Activated naive CD8-positive, alpha-beta T cell treated with anti-CD3 and anti-CD28 coated beads, Interleukin-2, amount 50 U/mL, for 24 hours (primary cell): ENCODE measurements around the gene TSPAN4.

Experiments used
- ATAC-seq: fragments of 150-1000 bp; cut with Tn5 transposase; one replicate; pipeline ENCODE4 v1.10.0; 2021
- DNase-seq: peaks from one replicate; pipeline ENCODE4 v3.0.0; 2021
- H3K27ac Mint-ChIP-seq: one replicate; pipeline ENCODE4 v1.8.0; 2021; ENCODE audit warnings: mild to moderate bottlenecking, mixed read lengths
- H3K27me3 Mint-ChIP-seq: one replicate; pipeline ENCODE4 v1.8.0; 2021; ENCODE audit warnings: mixed read lengths
- H3K36me3 Mint-ChIP-seq: one replicate; pipeline ENCODE4 v1.8.0; 2021; ENCODE audit warnings: low read depth, mixed read lengths
- H3K4me1 Mint-ChIP-seq: one replicate; pipeline ENCODE4 v1.8.0; 2021; ENCODE audit warnings: mixed read lengths
- H3K4me3 Mint-ChIP-seq: one replicate; pipeline ENCODE4 v1.8.0; 2021; ENCODE audit warnings: mild to moderate bottlenecking, moderate library complexity, mixed read lengths
- H3K9me3 Mint-ChIP-seq: one replicate; pipeline ENCODE4 v1.8.0; 2021; ENCODE audit warnings: mixed read lengths

TSPAN4 gene

GRCh38 chr11:875769-876301 lies 33.2 kb downstream of the TSPAN4 start:
- H3K27ac Mint-ChIP-seq, result no peak overlapping the region
- H3K36me3 Mint-ChIP-seq, result peaks cover 12% of the 10 kb centered on the region
- no peaks in the 10 kb centered on the region for H3K9me3 Mint-ChIP-seq
- ATAC-seq, result no peak
- DNase-seq, result no peak
- no peak overlapping the region for H3K4me3 Mint-ChIP-seq
- no peaks in the 10 kb centered on the region for H3K27me3 Mint-ChIP-seq
- H3K4me1 Mint-ChIP-seq, result no peaks in the 10 kb centered on the region

GRCh38 chr11:876545-876944 lies 33.9 kb downstream of the TSPAN4 start:
- H3K9me3 Mint-ChIP-seq, result no peaks in the 10 kb centered on the region
- peaks cover 12% of the 10 kb centered on the region for H3K36me3 Mint-ChIP-seq
- H3K4me1 Mint-ChIP-seq, result no peaks in the 10 kb centered on the region
- H3K4me3 Mint-ChIP-seq, result no peak overlapping the region
- no peak overlapping the region for H3K27ac Mint-ChIP-seq
- ATAC-seq (no peak), DNase-seq (no peak)
- H3K27me3 Mint-ChIP-seq, result no peaks in the 10 kb centered on the region

- no peak overlapping the region for H3K27ac Mint-ChIP-seq
- H3K9me3 Mint-ChIP-seq, result no peaks in the 10 kb centered on the region
- no peaks in the 10 kb centered on the region for H3K27me3 Mint-ChIP-seq
- H3K36me3 Mint-ChIP-seq, result peaks cover 17% of the 10 kb centered on the region
- DNase-seq (peak; percentile 35), ATAC-seq (peak; percentile 51)
- H3K4me1 Mint-ChIP-seq, result no peaks in the 10 kb centered on the region
- no peak overlapping the region for H3K4me3 Mint-ChIP-seq
Measured at GRCh38 chr11:877565-877964, 34.9 kb downstream of the TSPAN4 start.

- no peaks in the 10 kb centered on the region for H3K4me1 Mint-ChIP-seq
- H3K27ac Mint-ChIP-seq, result no peak overlapping the region
- H3K9me3 Mint-ChIP-seq, result no peaks in the 10 kb centered on the region
- no peaks in the 10 kb centered on the region for H3K27me3 Mint-ChIP-seq
- H3K36me3 Mint-ChIP-seq, result peaks cover 12% of the 10 kb centered on the region
- ATAC-seq (no peak), DNase-seq (no peak)
- no peak overlapping the region for H3K4me3 Mint-ChIP-seq
Measured at GRCh38 chr11:880447-880846, 37.8 kb downstream of the TSPAN4 start.

- Mint-ChIP-seq H3K27ac (no peak overlapping the region), H3K9me3 (no peaks in the 10 kb centered on the region), H3K4me1 (no peaks in the 10 kb centered on the region), H3K27me3 (no peaks in the 10 kb centered on the region), H3K4me3 (no peak overlapping the region), H3K36me3 (peaks cover 14% of the 10 kb centered on the region)
- DNase-seq (no peak), ATAC-seq (no peak)
Measured at GRCh38 chr11:882596-882995, 39.9 kb downstream of the TSPAN4 start.

DNA sequence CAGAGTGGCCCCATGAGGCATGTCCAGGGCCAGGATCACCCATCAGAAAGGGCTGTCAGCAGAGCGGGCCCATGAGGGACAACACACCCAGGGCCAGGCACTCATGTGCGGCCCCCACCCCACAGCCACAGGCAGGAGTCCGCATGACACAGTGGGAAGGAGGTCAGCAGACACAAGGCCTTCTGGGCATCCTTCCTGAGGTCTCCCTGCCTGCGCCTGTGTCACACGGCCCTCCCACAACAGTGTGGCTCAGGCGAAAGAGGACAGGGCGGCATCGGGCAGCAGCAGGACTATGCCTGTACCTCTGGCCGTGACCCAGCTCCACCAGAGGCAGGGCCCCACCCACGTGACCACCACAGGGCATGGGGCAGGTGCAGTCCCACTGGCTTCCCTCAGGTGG lies 40.9 kb downstream of the TSPAN4 start:
- Mint-ChIP-seq H3K9me3 (no peaks in the 10 kb centered on the region), H3K27me3 (no peaks in the 10 kb centered on the region), H3K27ac (no peak overlapping the region), H3K36me3 (peaks cover 16% of the 10 kb centered on the region), H3K4me3 (no peak overlapping the region), H3K4me1 (no peaks in the 10 kb centered on the region)
- no peak for ATAC-seq
- DNase-seq, result no peak

- Mint-ChIP-seq H3K36me3 (peaks cover 13% of the 10 kb centered on the region), H3K9me3 (no peaks in the 10 kb centered on the region), H3K27ac (no peak overlapping the region), H3K4me1 (no peaks in the 10 kb centered on the region), H3K4me3 (no peak overlapping the region), H3K27me3 (no peaks in the 10 kb centered on the region)
- no peak for ATAC-seq
- no peak for DNase-seq
Measured at GRCh38 chr11:884578-885070, 42.0 kb downstream of the TSPAN4 start.

DNA sequence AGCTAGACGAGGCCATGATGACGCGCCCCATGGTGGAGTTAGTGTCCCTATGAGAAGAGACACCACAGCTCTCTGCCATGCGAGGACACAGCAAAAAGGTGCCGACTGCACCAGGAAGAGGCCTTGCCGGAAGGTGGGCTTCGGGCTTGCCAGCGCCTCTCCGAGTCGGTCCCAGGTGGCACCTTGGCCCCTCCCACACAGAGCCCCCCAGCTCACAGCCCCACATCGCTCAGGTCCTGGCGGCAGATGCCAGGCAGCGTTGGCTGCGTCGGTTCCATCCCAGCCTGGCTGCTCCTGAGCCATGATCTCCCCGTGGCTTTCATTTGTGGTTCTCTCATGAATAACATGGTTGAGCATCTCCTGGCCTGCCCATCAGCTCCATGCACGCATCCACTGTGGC lies 43.9 kb downstream of the TSPAN4 start:
- Mint-ChIP-seq H3K36me3 (peaks cover 13% of the 10 kb centered on the region), H3K4me1 (no peaks in the 10 kb centered on the region), H3K27me3 (no peaks in the 10 kb centered on the region), H3K9me3 (no peaks in the 10 kb centered on the region), H3K27ac (no peak overlapping the region), H3K4me3 (no peak overlapping the region)
- ATAC-seq (no peak), DNase-seq (no peak)

DNA sequence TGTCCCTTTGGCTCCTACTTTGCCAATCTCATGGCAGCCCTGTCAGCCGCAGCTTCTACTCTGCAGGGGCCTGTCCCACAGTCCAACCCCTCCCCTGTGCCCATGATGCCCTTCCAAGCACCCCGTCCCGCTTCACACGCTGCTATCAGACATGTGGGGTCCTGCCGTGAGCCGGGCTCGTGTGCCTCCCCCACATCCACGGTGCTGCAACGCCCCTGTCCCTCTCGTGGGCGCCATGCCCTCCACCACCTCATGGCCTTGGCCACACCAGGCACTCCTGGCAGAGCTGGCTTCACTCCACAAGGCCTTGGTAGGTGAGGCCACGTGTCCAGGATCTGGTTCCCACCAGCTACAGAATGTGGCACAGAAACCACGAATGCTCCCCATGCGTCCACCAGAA lies 44.9 kb downstream of the TSPAN4 start:
- Mint-ChIP-seq H3K36me3 (peaks cover 7% of the 10 kb centered on the region), H3K9me3 (no peaks in the 10 kb centered on the region), H3K4me1 (no peaks in the 10 kb centered on the region), H3K4me3 (no peak overlapping the region), H3K27ac (no peak overlapping the region), H3K27me3 (no peaks in the 10 kb centered on the region)
- no peak for ATAC-seq
- no peak for DNase-seq

- Mint-ChIP-seq H3K27ac (no peak overlapping the region), H3K9me3 (no peaks in the 10 kb centered on the region), H3K36me3 (peaks cover 7% of the 10 kb centered on the region), H3K4me3 (no peak overlapping the region), H3K4me1 (no peaks in the 10 kb centered on the region), H3K27me3 (no peaks in the 10 kb centered on the region)
- DNase-seq, result no peak
- ATAC-seq, result no peak
Measured at GRCh38 chr11:888310-889212, 45.9 kb downstream of the TSPAN4 start.

- Mint-ChIP-seq H3K4me3 (no peak overlapping the region), H3K36me3 (peaks cover 7% of the 10 kb centered on the region)
- no peak for DNase-seq
Measured at GRCh38 chr11:889257-889656, 46.6 kb downstream of the TSPAN4 start.

GRCh38 chr11:889687-890475 lies 47.2 kb downstream of the TSPAN4 start:
- Mint-ChIP-seq H3K27ac (no peak overlapping the region), H3K9me3 (no peaks in the 10 kb centered on the region), H3K4me3 (no peak overlapping the region), H3K36me3 (peaks cover 7% of the 10 kb centered on the region), H3K27me3 (no peaks in the 10 kb centered on the region), H3K4me1 (no peaks in the 10 kb centered on the region)
- ATAC-seq (no peak), DNase-seq (no peak)

More at GRCh38 chr11:889257-889656, 46.6 kb downstream of the TSPAN4 start:
- Mint-ChIP-seq H3K27me3 (no peaks in the 10 kb centered on the region), H3K27ac (no peak overlapping the region), H3K9me3 (no peaks in the 10 kb centered on the region), H3K4me1 (no peaks in the 10 kb centered on the region)
- ATAC-seq, result no peak

DNA sequence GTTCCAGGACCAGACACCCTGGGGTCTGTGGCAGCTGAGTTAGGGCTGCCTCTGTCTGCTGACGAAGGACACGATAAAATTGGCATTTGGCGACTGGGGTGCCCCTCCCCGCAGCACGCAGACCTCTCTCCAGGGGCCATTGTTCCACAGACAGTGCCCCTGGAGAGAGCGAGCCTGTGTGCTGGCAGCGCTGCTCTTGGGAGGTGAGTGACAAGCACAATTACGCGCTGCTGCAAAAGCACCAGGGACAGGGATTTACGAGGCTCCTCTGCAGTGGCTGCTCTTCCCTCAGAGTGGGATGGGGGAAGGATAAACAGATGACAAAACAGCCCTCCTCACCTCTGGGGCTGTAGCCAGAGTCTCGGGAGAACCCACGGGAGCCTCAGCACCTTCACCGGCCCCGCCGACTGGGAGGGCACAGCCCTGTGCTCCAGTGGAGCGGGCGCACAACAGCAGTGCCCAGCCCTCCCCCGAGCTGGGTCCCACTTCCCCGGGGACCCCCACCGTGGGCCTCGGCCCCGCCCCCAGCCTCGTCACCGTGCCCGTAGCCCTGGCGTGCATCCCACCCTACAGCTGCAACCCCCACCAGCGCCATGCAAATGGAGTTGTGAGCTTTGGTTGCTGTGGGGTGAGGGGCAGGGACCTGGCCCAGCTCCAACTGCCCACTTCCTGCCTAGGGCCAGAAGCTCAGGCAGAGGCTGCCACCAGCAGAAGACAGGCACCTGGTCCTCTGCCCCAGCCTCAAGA lies 48.3 kb downstream of the TSPAN4 start:
- Mint-ChIP-seq H3K9me3 (no peaks in the 10 kb centered on the region), H3K27ac (no peak overlapping the region), H3K27me3 (no peaks in the 10 kb centered on the region), H3K4me1 (no peaks in the 10 kb centered on the region), H3K4me3 (no peak overlapping the region), H3K36me3 (peaks cover 7% of the 10 kb centered on the region)
- no peak for DNase-seq
- no peak for ATAC-seq

DNA sequence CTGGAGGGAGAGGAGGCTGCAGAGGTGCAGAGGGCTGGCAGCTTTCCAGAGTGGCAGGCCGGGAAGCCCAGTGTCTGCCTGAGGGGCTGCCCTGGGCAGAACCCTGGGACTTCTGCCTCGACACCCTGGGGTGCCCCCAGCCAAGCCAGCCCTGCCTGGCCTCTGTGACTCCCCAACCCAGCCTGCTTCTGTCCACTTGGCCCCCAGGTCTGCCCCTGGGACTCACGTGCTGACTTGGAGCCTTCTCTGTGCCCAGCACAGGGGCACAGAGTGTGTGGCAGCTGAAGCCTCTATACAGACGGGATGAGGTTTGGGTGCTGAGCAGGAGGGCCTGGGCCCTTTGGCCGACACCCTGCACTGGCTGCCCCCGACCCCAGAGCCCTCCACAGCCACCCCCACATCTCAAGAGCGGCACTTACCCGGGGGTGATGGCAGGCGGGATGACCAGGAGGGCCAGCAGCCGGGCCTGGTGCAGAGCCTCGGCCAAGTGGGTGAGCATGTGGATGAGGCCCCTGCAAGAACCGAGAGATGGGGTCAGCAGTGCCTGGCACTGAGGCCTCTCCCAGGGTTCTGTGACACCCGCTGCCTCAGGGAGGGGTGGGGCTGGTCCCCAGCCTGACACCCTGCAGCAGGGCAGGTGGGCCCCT lies 50.5 kb downstream of the TSPAN4 start:
- no peak overlapping the region for H3K4me3 Mint-ChIP-seq
- no peaks in the 10 kb centered on the region for H3K9me3 Mint-ChIP-seq
- H3K4me1 Mint-ChIP-seq, result no peaks in the 10 kb centered on the region
- H3K27ac Mint-ChIP-seq, result no peak overlapping the region
- no peak for DNase-seq
- no peaks in the 10 kb centered on the region for H3K36me3 Mint-ChIP-seq
- H3K27me3 Mint-ChIP-seq, result no peaks in the 10 kb centered on the region
- no peak for ATAC-seq
